Left cardiac atrium (tissue), 4 donors: Measurements from ENCODE around the gene ECI2. TPM values are rescaled to one million over a fixed set of nuclear protein-coding genes. Genes with fewer than 3 reads are reported as not detected.

ENCODE experiments used
- ATAC-seq, 2 donors: fragments of 200-7000 bp; cut with Tn5 transposase; one replicate each; pipeline ENCODE4 v1.9.1; 2020; ENCODE audit warnings: mild to moderate bottlenecking in 2 of 2, moderate library complexity in 2 of 2
- DNase-seq: peaks from one replicate; pipeline ENCODE4 v3.0.0-alpha.2; 2020
- intact Hi-C, 2 donors: fragments of 100-400 bp; cut with DNase I; formaldehyde crosslinking; loops; one replicate each; pipeline versions ENCODE4 v1.14.1 to v1.15.1; 2022 to 2023
- long read RNA-seq: library from polyadenylated mRNA; unstranded; transcript quantifications from one replicate; pipeline ENCODE4 v2.0.0, GENCODE V29; 2021
- total RNA-seq, 2 donors: library from RNA; stranded (reverse); fragmentation: NEBNext Ultra II Directional; extraction: Animal tissue kit (Norgen Biotek cat#: 25700); gene quantifications; one replicate each; pipeline ENCODE4 v1.2.1, GENCODE V29; 2021
- donor health status: DM: no; HTN: yes; CAD: no.
- donor health status: DM: no; HTN: yes; CAD: no; lungs with severe emphysema.
- donor health status: DM: yes; HTN: yes; CAD: no.
- donor health status: Dilated cardiomyopathy.

ECI2 gene, protein sequence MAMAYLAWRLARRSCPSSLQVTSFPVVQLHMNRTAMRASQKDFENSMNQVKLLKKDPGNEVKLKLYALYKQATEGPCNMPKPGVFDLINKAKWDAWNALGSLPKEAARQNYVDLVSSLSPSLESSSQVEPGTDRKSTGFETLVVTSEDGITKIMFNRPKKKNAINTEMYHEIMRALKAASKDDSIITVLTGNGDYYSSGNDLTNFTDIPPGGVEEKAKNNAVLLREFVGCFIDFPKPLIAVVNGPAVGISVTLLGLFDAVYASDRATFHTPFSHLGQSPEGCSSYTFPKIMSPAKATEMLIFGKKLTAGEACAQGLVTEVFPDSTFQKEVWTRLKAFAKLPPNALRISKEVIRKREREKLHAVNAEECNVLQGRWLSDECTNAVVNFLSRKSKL
- 10 to 100 TPM; 82.9 to 84.1 TPM for total RNA-seq
- long read RNA-seq, transcript ECI2-202 (10 exons, 1,407 nt), result major isoform, 41 of 63 reads
- long read RNA-seq, transcript ECI2-201 (10 exons, 1,380 nt), result minor isoform, 17 of 63 reads
- long read RNA-seq, partial matches to known transcripts, result 4 of 63 reads
- long read RNA-seq, other reads (novel, unspliced or antisense), result 1 of 63 reads

DNA sequence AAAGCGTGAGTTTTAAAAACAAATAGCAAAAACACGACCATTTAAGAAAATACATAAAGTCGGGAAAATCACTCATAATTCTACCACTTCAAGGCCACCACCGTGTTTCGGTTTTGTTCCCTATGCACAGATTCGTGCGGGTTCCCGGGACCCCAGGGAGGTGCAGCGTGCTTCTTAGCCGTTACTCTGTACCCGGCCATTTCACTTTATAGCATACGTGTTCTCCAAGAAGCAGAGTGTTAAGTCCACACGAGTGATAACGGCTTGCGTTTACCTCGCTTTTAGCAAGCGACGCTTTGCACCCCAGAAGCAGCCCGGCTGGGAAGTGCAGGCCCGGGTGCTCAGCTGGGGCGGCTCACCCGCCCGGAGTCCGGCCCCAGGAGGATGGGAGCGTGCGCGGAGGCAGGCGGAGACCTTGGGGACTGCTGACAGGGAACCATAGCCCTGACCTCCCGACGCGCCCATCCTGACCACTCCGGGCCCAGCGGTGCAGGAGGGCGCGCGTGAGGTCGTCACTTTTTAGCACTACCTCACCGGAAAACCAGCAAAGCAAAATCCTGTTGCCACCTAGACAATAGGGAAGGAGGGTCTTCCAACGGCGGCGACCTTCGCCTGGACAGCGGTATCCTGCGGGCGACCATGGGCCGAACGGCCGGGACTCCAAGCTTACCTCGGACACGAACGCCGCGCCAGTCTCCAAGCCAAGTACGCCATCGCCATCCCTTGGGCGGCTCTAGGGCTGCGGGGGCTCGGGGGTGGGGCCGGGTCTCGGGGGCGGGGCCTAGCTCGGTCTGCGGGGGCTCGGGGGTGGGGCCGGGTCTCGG lies at the start of gene ECI2:
TSS of gene ECI2 (minus strand) at position 735 of the 824 bp plus-strand sequence. CDS start at position 720, 15 bp downstream.
- peak; percentile 50 to 69 for ATAC-seq
- DNase-seq, result peak; percentile 79
- intact Hi-C loops, result no loop called here

DNA sequence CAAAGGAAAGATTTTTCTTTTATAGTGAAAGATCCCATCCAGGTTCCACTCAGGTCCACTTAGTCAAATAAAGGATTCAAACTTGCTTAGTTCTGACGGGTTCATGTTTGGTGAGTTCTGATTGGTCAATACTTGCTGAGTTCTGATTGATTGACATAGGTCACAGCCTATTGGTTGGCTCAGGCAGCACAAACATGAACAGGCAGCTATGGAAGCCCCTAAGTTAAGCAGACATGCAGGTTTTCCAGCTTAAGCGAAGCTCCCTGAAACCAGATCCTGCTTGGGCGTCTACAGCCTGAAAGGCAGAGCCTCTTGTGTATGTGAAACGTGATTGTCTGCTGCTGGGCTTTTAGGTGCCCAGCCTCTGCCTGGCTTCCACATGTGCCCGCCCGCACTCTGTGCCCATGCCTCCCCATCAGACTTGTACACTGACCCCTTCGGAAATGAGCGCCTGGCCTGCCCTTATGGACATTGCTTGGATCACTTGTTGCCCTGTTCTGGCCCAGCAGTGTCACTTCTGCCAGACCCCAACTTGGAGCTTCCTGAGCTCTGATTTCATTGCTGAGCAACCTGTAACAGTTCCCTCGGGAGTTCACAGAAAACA lies 45.4 kb upstream of the ECI2 start:
- DNase-seq, result no peak
- intact Hi-C loops, result no loop called here
- ATAC-seq, result no peak

DNA sequence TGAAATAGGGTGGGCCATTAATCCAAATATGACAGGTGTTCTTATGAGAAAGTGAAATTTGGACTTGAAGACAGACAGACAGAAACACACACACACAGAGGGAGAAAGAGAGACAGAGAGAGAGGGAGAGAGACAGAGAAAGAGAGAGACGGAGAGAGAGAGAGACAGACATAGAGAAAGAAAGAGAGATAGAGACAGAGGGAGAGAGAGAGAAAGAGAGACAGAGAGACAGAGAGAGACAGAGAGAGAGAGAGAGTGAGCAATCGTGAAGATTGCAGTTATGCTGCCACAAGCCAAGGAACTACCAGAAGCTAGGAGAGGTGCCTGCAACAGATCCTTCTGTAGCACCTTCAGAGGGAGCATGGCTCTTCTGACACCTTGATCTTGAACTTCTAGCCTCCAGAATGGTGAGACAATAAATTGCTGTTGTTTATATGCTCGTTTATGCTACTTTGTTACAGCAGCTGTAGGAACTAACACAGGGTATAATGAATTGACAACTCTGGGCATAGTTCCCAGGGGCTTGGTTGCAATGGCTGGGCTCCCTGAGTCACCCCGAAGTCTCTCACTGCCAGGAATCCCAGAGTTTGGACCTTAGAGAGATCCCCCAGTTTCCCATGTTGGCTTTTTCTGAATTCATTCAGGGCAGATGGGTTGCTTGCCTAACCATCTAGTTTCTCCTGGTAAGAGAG lies 44.7 kb upstream of the ECI2 start:
- DNase-seq, result no peak
- ATAC-seq, result no peak
- intact Hi-C loops, result no loop called here

DNA sequence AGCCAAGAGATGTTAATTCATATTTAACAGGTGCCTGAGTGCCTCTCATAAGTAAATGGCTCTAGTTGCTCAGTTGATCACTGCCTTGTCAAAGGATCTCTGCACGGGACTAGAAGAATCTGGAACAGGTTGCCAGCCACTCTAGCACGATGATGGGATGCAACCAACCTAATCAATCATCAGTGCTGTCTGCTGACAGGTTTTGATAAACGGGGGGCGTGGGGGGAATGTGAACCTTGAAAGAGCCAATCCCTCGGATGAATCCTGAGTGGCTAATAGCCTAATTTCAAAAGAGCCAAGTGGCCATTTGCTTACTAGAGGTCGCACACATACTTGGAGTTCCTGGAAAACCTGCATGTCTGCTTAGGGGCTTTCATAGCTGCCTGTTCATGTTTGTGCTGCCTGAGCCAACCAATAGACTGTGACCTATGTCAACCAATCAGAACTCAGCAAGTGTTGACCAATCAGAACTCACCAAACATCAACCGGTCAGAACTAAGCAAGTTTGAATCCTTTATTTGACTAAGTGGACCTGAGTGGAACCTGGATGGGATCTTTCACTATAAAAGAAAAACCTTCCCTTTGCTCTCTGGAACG lies 43.5 kb upstream of the ECI2 start:
- intact Hi-C loops, result no loop called here
- DNase-seq (no peak), ATAC-seq (no peak)

DNA sequence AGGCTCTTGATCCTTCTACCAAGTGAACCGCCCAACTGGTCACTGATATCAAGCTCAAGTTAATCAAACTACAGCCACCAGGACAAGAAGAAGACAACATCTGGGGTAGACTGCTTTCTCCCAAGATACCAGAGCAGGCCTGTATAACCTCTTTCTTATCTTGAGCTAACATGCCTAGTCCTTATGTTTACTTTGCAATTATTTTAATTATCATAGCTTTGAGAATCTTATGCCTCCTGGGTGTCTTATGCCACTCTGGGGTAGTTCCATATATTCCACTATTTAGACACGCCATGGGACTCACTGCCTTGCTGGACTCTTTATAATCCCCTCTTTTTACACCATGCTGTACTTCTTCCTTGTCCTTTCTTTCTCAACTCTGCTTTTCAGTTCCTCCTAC lies 41.5 kb upstream of the ECI2 start:
- ATAC-seq (no peak), DNase-seq (no peak)
- intact Hi-C loops, result no loop called here

DNA sequence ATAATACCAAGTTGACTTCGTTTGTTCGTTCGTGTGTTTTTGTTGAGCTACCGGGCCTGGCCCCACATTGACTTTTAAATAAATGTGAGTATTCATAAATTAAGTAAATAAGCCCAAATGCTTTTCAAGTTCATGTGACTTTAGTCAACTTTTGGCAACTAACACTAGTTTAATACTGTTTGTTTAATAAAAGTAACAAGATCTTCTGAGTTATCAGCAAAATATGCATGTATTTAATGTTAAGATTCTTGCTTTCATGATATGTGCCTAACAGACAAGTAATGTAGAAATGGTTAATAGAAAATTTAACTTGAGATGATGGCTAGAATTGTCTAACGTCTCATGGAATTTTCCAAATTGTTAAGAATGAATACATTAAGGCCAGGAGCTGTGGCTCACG lies 38.7 kb upstream of the ECI2 start:
- ATAC-seq, result no peak
- no peak for DNase-seq
- intact Hi-C loops, result no loop called here

DNA sequence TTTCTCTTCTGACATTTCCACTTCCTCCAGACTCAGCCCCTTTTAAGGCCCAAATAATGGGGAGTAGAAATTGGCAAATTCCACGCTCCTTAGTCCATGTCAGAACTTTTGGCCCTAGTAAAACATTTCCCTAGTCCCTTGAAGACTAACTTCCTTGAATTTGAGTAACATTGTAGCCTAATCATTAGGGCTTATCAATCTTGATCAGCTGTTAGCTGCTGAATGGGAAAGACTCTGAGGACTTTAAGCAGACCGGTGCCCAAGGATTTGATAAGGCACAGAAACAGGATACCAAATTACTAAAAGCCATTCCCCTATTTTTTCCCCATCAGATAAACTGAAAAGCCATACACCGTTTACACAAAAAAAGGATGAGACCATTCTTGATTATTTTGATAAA lies 37.0 kb upstream of the ECI2 start:
- ATAC-seq (no peak), DNase-seq (no peak)
- intact Hi-C loops, result no loop called here

DNA sequence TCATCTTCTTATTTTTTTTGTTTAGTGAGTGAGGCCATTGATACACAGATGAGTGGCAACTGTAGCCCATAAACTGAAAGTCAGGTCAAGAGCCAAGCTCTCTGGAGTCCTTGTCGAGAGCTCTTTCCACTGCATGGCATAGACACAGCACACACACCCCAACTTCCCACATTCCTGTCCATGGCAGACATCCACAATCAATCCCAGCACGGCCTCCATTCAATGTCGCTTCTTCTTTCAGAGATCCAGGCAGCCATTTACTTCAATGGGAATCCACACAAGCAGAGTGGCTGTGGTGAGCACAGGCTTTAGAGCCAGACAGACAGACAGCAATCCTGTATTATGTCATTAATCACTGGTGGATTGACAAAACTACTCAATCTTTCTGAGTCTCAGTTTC lies 34.9 kb upstream of the ECI2 start:
- intact Hi-C loops, result no loop called here
- ATAC-seq (no peak), DNase-seq (no peak)

DNA sequence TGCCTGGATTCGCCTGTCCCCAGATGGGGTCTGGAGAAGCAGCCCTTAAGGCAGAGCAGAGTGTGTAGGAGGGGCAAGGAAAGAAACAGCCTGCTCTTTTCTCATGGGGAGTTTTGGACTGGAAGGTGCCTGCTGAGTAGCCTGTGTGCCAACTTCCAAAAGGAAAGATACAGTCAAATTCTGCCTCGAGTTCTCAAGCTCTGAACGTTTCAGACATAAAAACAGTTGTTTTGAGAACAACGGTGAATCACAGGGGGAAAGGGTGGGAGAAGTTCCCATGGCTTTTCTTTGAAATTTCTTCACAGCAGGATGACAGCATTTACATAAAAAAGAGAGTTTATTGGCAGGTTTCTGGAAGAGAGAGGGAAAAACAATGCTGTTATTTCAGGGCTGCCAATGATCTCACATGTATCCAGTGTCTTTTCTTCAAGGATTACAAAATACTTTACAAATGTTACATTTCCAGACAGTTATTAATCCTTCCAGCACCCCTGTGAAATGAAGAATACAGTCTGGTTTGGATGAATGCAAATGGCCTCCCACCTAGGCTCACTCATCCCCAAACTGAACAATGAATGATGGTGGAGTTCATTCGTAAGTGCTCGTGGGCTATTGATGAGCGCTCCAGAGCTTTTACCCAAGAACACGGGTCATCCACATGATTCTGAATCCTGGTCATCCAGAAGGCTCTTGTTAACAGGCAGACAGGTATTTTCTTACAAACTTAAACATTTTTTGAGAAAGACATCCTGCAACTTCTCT lies 33.8 kb upstream of the ECI2 start:
- intact Hi-C loops, result no loop called here
- DNase-seq (no peak), ATAC-seq (no peak)

DNA sequence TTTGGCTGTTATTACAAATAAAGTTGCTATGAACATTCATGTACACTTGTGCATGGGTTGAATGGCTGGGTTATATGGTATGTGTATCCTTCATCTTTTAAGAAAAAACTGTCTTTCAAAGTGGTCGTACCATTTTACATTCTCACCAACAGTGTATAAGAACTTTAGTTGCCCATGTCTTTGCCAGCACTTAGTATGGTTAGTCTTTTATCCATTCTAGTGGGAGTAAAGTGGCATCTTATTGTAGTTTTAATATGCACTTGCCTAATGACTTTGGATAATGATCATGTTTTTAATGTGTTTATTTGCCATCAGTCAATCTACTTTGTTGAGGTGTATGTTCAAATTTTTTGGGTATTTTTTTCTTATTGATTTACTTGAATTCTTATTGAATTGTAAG lies 32.5 kb upstream of the ECI2 start:
- DNase-seq (no peak), ATAC-seq (no peak)
- intact Hi-C loops, result no loop called here

DNA sequence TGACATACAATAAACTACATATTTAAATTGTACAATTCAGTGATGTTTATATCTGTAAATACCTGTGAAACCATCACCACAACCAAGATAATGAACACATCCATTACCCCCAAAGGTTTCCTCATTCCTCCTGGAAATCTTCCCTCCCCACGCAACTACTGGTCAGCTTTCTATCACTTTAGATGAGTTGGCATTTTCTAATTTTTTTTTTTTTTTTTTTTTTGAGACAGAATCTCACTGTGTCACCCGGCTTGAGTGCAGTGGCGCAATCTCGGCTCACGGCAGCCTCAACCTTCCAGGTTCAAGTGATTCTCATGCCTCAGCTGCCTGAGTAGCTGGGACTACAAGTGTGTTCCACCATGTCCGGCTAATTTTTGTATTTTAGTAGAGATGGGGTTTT lies 31.7 kb upstream of the ECI2 start:
- intact Hi-C loops, result no loop called here
- DNase-seq (no peak), ATAC-seq (no peak)

DNA sequence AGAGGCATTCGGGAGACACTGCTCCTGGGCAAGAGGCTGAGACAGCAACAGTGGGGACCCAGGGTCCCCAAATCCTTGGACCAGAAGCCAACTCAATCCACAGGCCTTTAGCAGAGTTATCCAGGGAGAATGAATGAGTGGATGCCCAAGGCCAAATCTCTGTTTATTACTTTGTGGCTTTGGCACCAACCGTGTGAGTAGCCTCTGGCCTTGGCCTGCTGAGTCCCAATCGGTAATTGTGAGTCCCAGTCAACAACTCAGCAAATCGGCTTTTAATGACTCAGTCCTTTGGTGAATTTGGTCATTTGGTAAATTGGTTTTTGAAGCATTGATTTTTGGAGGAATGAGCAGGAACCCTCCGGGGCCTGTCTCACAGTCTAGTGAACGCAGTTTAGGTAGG lies 29.1 kb upstream of the ECI2 start:
- intact Hi-C loops, result no loop called here
- no peak for DNase-seq
- ATAC-seq, result no peak

DNA sequence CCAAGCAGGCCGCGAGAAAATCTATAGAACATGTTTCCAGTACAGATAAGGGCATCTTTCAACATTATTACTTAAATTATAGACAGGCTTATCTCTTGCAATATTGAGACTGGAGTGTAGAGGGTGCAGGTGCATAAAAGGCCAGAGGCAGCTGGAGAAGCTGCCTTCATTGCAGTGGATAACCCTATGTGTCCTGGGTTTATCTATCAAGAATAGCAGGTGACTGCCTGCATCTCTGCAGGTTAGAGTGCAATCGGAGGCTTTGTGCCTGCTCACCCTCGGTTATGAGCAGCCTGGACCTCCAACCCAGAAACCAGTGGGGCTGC lies 28.7 kb upstream of the ECI2 start:
- intact Hi-C loops, result no loop called here
- ATAC-seq (no peak), DNase-seq (no peak)

DNA sequence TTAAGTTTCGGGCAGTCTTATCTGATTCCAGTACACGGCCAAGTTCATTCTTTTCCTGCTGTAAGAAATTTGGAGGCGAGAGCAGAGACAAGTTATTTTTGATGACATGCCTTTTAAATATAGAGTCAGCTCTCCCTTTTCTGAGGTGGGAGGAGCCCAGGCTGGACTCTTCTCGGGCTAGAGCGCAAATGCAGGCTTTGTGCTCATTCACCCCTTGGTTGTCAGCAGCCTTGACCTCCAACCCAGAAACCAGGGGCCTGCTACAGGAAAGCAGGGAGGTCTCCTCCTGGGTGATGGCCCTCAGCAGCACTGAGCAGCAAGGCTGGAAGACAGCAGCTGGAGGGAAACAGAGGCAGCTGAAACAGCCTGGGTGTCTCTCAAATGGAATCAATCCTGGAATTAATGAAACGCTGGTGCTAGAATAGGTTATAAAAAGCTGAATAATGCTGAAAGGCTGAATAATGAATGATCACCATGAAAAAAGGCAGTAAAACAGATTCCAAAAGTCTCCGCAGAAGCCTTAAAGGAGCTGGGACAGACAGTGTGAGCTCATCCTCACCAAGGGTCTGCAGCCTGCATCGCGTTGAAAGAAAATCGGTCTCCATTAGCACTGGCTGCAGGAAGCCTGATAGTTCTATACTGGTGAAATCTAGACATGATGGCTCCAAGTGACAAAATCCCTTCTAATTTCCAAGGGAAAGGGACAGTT lies 28.2 kb upstream of the ECI2 start:
- intact Hi-C loops, result no loop called here
- no peak for DNase-seq
- ATAC-seq, result peak; percentile 49 to 64

DNA sequence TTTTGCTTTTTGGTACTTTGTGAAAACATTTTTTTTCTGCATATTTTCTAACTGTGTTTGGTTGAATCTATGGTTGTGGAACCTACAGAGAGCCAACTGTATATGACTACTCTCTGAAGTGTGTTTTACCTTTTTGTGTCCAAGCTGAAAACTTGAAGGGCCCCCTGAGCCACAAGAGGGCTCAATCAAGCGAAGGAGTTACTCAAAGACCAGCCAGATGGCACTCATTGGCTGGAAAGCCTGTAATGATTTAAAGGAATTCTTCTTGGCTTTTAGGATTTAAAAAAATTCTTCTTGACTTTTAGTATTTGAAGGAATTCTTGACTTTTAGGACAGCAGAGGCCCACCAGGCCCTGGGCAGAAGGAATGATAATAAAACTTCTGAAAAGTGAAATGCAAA lies 27.0 kb upstream of the ECI2 start:
- ATAC-seq (no peak), DNase-seq (no peak)
- intact Hi-C loops, result no loop called here

DNA sequence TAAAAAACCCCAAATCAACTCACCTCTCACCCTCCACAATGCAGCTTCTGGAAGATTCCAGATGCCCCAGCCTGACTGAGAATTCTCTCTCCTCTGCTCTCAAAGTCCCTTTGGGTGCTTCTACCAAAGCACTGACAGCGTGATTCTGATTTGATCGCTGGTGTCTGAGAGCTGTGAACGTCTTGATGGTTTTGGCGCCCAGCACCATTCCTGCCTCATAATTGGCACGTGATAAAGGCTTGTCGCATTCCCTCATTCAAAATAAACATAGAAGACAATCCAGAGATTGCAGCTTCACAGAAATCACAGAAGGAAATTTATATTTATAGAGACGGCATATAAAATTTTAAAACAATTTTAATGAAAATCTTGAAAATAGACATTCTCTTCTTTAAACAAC lies 24.1 kb upstream of the ECI2 start:
- no peak for ATAC-seq
- no peak for DNase-seq
- intact Hi-C loops, result loop anchor here (5.0 kb wide), 1 partner anchor 102 kb away; no protein-coding TSS in a partner anchor

DNA sequence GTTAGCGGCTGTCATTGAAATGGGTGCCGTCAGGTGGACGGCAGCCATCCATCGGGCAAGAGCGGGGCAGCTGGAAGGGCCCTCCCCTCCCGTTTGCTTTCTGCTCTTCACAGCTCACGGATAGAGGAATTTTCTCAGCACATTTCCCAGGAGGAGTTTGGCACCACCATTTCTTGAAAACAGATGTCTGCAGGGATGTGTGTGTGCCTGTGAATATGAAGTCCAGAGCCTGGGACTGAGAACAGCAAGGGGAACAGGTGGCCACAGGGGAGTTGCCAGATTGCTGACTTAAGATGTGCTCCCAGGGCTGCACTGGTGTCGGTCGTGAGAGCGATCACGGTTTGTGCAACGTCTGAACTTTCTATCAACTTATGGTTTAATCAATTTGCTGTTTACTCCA lies 22.1 kb upstream of the ECI2 start:
- no peak for DNase-seq
- no peak for ATAC-seq
- intact Hi-C loops, result loop anchor here (5.0 kb wide), 1 partner anchor 100 kb away; no protein-coding TSS in a partner anchor
